HG03060 (cell line): ENCODE measurements around the gene RPS16.

ENCODE experiments used
- ATAC-seq: cut with Tn5 transposase; IDR thresholded peaks from one replicate; pipeline ENCODE4 v1.9.1; 2021; ENCODE audit warnings: low read depth, moderate number of reproducible peaks; ENCODE audit not compliant: unreplicated experiment

RPS16 gene

DNA sequence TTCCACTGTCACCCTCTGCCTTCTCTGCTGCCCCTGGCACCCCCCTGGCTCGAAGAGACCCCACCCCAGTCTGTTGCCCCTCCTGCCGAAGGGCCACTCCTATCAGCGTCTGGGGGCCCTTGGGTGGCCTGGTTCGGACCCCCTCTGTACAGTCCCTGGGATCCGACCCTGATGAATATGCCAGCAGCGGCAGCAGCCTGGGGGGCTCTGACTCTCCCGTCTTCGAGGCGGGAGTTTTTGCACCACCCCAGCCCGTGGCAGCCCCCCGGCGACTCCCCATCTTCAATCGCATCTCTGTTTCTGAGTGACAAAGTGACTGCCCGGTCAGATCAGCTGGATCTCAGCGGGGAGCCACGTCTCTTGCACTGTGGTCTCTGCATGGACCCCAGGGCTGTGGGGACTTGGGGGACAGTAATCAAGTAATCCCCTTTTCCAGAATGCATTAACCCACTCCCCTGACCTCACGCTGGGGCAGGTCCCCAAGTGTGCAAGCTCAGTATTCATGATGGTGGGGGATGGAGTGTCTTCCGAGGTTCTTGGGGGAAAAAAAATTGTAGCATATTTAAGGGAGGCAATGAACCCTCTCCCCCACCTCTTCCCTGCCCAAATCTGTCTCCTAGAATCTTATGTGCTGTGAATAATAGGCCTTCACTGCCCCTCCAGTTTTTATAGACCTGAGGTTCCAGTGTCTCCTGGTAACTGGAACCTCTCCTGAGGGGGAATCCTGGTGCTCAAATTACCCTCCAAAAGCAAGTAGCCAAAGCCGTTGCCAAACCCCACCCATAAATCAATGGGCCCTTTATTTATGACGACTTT is 27.1 kb downstream of the RPS16 start:
- ATAC-seq = no peak

DNA sequence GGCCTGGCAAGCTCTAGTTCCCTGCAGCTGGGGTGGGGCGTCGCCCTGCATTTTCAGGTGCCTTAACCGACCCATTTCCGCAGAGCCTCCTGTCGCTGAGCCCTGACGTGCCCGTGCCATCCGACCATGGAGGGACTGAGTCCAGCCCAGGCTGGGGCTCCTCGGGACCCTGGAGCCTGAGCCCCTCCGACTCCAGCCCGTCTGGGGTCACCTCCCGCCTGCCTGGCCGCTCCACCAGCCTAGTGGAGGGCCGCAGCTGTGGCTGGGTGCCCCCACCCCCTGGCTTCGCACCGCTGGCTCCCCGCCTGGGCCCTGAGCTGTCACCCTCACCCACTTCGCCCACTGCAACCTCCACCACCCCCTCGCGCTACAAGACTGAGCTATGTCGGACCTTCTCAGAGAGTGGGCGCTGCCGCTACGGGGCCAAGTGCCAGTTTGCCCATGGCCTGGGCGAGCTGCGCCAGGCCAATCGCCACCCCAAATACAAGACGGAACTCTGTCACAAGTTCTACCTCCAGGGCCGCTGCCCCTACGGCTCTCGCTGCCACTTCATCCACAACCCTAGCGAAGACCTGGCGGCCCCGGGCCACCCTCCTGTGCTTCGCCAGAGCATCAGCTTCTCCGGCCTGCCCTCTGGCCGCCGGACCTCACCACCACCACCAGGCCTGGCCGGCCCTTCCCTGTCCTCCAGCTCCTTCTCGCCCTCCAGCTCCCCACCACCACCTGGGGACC is 27.9 kb downstream of the RPS16 start:
- ATAC-seq = no peak

DNA sequence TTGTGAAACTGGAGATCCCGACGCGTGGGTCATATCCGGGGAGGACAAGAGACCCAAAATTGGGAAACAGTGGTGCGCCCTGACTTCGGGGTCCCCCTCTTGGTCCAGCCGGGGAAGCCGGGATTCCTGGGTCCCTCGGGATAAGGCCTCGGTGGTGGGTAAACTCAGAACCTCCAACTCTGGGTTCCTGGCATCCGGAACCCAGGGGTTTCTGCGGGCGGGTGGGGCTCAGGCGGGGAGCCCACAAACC is 28.4 kb downstream of the RPS16 start:
- no peak for ATAC-seq

DNA sequence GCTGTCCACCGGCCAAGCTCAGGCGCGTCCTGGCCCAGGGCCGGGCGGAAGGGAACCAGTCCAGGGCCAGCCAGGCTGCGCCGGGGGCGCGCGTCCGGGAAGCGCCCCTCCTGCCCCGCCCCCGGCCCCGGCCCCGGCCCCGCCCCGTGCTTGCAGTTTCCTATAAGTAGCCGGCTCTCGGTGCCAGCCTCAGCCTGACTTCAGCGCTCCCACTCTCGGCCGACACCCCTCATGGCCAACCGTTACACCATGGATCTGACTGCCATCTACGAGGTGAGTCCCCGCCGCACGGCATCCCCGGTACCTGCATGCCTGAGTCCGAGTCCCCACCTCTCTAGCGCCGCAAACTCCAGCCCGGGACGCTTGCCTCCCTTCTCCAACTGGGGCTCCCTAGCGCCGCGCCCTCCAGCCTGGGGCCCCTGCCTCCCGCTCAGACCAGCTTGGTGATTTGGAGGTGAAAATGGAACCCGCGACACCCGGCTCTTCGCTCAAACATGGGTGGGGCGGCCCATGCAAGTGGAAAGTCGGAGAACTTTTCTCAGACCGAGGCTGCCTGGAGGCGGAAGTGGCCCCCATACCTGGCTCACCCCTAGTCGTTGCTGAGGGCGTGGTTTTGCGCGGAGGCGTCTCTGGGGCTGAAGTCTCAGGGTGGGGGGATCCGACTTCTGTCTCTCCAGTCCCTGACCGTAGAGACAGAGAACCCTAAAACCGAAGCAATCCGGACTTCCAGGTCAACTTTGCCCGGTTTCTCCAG is 28.9 kb downstream of the RPS16 start, which contains the start of gene ZFP36:
ZFP36 (plus strand) TSS at position 192 of the 754 bp plus-strand sequence; CDS start at position 250, 58 bp downstream.
- ATAC-seq = no peak

DNA sequence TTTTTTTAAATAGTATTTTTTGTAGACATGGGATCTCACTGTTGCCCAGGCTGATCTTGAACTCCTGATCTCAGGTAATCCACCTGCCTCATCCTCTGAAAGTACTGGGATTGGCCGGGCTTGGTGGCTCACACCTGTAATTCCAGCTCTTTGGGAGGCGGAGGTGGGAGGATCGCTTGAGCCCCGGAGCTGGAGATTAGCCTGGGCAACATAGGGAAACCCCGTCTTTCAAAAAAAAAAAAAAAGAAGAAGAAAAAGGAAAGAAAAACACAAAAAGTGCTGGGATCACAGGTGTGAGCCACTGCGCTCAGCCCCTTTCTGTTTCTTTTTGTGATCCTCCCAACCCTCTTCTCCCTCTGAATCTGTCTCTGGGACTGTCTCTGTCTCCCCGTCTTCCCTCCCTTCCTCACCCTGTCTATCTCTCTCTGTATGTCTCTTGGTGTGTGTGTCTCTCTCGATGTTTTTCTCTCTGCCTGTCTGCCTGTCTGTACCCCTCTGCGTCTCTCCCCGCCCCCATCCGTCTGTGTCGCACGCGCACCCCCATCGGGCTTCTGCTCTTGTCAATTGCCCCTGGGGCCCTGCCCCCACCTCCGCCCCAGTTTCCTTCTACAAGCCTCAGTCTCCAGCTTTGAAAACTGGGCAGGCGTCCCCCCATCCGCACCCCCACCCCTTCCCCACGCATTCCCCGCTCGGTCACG is 29.6 kb downstream of the RPS16 start:
- ATAC-seq = no peak

DNA sequence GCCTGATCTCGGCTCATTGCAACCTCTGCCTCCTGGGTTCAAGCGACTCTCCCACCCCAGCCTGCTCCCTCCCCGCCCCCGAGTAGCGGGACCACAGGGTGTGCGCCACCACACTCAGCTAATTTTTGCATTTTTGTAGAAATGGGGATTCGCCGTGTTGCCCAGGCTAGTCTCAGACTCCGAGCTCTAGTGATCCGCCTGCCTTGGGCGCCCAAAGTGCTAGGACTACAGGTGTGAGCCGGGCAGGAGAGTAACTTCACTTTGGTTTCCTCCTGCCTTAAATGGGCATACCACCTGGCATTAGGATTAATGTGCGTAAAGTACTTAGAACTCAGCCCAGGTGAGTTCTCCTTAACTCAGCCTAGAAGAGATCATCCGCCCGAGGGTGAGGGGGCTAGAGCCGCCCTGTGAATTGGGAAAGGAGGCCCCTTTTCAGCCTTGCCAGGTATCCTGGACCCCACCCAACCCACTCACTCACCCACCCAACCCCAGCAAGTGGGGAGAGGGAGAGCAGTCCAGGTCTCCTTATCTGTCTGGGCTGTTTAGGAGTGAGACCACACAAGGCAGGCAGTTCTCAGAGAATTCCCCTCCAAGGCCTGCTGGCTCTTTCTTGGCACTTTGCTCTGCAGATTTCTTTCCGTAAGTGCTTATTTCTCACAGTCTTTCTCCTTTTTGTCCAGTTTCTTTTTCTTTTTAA is 30.3 kb downstream of the RPS16 start:
- no peak for ATAC-seq

DNA sequence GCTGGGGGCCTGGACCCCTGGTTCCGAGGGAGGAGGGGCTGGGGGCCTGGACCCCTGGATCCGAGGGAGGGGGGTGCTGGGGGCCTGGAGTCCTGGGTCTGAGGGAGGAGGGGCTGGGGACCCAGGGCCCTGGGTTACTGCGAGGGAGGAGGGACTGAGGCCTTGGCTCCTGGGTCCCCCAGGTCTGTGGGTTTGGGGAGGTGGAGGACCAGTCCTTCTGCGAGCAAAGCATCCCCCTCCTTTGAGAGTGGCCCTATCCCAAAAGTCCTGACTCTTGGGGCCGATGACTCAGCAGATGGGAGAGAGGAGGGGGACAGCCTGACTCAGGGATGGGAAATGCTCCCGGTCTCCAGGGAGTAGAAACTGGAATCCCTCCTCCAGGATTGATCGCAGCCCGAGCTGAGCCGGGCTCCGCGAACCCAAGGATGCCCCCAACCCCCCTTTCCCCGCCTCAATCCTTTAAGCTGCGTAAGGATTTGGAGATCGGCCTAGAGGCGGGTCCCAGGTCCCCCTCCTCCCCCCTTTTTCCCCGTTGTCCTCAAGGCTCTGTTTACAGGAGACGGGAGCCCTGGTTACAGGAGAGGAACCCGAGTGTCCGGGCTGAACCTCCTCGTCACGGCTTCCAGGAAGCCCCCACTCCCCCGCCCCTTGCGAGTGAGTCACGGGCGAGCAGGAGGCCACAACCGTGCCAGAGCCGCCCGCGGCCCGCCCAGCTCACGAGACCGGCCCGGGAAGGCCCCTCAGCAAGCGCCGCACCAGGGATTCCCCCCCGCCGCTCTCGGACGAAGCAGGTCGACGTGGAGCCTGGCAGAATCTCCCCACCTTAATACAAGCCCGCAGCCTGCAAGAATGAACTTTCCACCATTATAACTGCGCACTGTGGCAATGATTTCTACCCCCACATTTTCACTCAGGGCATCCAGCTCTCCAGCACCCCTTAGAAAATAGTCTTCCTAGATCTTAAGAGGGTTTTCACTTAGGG is 32.1 kb downstream of the RPS16 start:
- no peak for ATAC-seq

DNA sequence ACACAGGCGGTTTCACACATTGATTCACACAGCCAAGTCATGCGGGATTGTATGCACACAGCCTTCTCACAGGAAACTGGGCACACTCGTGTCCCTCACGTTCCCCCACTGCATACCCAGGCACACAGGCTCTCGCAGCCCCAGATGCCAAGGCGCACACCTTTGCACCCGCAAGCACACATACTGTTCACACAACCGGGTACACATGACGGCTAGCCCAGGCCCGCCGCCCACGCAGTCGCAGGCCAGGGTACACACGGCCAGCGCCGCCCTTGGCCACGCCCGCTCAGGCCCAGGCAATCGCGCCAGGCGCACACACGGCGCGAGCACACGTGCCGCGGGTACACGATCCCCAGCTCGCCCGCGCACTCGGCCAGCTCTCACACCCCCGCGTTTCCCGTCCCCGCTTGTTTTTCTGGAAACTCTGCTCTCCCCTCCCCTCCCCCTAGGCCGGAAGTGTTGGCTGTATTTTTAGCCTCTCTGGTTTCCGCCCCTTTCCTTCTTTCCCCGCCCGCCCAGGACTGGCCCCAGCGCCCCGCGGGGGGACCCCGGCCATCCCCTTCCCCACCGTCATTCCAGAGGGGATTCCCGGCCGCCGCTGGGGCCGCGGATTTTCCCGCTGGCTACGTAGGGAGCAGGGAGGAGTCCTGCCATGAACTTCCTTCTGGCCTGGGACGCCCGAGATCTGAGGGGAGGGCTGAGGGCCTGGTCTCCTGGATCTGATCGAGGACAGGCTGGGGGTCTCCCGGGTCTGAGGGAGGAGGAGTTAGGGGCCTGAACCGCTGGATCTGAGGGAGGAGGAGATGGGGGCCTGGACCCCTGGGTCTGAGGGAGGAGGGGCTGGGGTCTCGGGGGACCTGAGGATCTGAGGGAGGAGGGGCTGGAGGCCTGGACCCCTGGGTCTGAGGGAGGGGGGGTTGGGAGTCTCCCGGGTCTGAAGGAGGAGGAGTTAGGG is 33.1 kb downstream of the RPS16 start:
- ATAC-seq = no peak

DNA sequence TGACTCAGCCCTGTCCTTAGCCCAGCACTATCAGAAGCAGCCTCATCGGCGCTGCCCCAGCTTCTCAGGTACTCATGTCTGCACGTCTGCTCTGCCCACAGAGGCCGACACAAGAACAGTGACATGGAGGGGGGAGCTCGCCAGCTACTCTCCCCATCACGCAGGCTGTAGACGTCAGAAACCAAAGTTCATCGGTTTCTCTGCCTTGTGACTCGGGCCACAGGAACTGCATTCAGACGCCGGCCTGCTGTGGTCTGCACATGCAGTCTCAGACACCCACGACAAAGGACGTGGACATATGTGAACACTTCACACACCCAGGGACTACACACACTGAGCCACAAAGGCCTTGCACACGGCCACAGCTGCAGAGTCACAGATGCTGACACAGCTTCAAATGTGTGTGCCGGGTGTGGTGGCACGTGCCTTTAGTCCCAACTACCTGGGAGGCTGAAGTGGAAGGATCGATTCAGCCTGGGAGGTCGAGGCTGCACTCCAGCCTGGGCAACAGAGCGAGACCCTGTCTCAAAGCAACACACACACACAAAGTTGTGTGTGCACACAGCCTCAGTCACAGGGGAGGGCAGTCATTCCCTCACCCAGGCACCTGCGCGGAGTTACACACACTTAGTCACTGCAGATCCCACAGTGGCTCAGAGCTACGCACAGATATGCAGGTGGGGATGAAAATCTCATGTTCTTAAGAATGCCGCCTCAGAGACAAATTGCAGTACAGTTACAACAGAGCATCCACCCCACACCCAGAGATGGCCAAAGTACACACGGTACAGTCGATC is 34.0 kb downstream of the RPS16 start:
- peak; percentile 25 for ATAC-seq

DNA sequence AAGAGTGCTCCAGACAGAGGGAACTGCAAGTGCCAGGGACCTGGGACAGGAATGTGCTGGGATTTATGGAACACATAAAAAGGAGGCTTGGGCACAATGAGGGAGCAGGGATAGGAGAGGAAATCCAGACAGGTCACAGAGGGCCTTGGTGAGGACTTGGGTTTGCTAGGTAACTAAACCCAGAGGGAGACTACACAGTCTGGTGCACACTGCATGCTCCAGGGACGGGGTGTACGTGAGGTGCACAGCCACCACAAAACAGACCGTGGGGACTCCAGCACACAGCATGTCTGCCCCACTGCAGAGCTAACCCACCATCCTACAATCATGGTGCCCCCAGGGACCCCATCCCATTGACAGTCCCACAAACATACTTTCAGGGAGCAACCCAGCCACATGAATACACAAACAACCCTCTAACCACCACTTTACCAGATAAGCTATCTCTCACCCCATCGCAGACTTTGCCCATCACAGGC is 34.6 kb downstream of the RPS16 start:
- no peak for ATAC-seq

DNA sequence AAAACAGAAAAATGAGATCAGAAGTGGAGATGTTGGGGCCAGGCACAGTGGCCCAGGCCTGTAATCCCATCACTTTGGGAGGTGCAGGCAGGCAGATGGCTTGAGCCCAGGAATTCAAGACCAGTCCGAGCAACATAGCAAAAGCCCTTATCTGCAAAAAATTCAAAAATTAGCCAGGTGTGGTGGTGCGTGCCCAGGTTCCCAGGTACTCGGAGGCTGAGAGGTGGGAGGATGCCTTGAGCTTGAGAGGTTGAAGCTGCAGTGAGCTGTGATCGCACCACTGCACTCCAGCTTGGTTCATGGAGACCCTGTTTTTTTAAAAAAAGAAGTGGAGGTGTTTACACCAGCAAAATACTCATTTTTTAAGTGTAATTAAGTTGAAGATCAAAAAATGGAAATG is 35.7 kb downstream of the RPS16 start:
- ATAC-seq = no peak

DNA sequence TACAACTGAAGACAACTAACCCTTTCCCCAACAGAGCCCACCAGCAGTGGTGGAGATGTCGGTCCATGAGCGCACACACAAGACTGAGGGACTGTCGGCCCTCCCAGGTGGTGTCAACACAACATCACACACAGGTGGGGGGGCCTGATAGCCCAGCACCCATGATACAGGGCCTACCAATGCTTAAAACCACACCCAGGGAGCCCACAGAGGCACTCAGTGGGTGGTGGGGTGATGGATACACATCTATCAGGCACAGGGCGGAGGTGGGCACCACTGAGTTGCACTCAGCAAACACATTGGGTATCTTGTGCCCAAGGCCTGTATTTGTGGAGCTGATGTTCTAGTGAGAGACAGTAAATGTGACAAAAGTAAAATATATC is 36.1 kb downstream of the RPS16 start:
- ATAC-seq = no peak

DNA sequence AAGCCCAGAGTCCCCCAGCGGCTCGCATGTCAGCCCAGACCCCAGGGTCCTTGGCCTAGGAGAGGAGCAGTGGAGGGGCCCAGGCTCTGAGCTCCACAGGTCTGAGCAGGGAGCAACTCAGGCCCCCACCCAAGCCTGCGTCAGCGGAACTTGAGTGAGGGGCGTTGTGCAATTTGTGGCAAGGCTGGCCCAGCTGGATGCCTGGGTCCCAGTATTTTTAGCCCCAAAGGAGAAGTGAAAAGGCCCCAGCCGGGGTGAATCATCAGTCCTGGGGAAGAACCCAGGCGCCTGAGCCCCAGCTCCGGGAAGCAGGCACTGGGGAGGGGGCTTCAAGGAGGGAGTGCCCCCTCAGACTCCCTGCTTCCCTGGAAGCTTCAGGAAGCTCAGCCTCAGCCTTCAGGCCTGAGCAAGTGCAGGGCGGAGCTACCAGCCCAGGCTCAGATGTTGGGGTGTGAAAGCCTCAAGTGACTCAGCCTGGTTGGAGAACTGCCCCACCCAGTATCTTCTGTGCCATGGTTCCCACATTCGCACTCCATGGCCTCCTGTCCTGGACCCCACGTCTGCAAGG is 37.4 kb downstream of the RPS16 start:
- ATAC-seq = no peak

DNA sequence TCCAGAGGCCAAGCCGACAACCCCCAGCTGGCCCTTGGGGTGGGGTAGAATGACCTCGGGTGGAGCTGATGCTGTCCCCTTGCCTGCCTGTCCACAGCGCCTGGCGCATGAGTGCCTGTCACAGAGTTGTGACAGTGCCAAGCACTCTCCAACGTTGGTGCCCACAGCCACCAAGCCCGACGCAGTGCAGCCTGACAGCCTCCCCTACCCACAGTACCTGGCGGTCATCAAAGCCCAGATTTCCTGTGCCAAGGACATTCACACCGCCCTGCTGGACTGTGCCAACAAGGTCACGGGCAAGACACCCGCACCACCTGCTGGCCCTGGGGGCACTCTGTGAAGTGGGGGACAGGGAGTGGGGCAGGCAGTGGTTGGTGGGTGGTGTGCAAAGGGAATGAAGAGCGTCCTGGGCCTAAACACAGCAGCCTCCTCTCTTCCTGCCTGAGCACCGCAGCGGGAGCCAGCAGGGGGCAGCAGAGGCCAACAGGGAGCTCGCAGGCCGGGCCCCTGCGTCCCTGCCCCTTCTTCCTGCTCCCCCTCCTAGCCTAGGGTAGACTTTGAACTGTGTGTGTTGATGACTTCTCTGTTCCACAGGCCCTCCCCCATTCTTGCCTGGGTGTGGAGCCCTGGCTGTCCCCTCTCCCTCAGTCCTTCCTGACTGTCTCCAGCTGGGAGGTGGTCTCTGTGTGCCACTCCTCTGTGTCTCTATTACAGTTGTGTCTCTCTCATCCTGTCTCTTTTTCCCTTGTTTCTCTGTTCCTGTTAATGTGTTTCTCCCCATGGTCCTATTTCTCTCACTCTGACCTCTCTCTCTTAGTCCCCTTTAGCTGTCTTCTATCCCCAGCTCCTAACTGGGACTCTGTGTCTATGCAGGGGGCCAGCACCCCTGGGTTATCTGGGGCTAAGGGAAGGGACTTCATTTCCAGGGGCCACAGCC is 38.1 kb downstream of the RPS16 start:
- no peak for ATAC-seq

DNA sequence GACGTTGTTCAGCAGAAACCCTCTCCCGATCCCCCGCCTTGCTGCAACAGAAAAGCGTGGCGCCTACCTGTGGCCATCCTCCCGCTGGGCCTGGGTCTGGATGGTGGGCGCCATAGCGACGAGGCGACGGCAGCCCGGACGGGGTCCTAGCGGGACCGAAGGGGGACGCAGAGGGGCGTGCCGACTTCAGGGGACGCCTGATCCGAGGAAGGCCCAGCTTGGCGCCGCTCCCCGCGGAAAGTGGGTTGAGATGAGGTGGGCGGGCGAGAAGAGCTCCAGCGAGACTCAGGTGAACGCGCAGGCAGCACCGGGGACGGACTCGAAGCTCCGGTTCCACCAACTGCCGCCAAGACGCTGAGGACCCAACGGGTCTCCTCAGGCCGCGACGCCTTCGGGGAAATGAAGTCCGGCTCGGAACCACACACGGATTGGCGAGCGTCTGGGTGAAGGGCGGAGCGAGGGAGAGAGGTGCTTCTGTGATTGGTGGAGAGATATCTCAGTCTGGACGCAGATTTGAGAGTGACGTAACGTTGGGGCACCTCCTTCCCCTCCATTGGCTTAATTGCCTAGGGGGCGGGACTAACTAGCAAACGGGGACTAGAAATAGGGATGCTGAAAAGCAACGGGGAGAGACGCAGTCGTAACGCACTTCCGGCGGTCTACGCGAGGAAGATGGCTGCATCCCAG is 44.9 kb downstream of the RPS16 start, which contains the start of the genes MED29 and PAF1:
MED29 (plus strand) TSS at position 628 of the 687 bp plus-strand sequence; CDS start at position 673, 45 bp downstream.
PAF1 (minus strand) TSS at position 356 of the 687 bp plus-strand sequence; CDS start at position 114, 242 bp downstream.
- ATAC-seq = peak; percentile 86
